Nephron progenitor cell (in vitro differentiated cells): ENCODE results near the gene ARHGAP42.

Source experiments
- DNase-seq: peaks from one replicate; pipeline ENCODE4 v3.0.0; 2021
- H3K27ac Mint-ChIP-seq: 2 replicates; pipeline ENCODE4 v1.8.0; 2021; ENCODE audit warnings: mild to moderate bottlenecking, moderate library complexity, mixed read lengths
- H3K27me3 Mint-ChIP-seq: 2 replicates; pipeline ENCODE4 v1.8.0; 2021; ENCODE audit warnings: mild to moderate bottlenecking, low read depth, mixed read lengths; ENCODE audit not compliant: poor library complexity
- H3K36me3 Mint-ChIP-seq: 2 replicates; pipeline ENCODE4 v1.8.0; 2021; ENCODE audit warnings: low read depth, mixed read lengths
- H3K4me1 Mint-ChIP-seq: 2 replicates; pipeline ENCODE4 v1.8.0; 2021; ENCODE audit warnings: mixed read lengths
- H3K4me3 Mint-ChIP-seq: 2 replicates; pipeline ENCODE4 v1.8.0; 2021; ENCODE audit warnings: mild to moderate bottlenecking, moderate library complexity, mixed read lengths
- H3K9me3 Mint-ChIP-seq: 2 replicates; pipeline ENCODE4 v1.8.0; 2021; ENCODE audit warnings: mild to moderate bottlenecking, moderate library complexity, mixed read lengths
- CTCF ChIP-seq: fragments of 200-600 bp; sonication (generic); IDR thresholded peaks from 2 replicates; pipeline ENCODE4 v1.5.0; 2021; ENCODE audit warnings: antibody characterized with exemption

Gene ARHGAP42

GRCh38 chr11:100667449-100667848 is 19.6 kb upstream of the ARHGAP42 start:
- no peaks in the 10 kb centered on the region for H3K27me3 Mint-ChIP-seq
- H3K27ac Mint-ChIP-seq: no peak overlapping the region
- no peaks in the 10 kb centered on the region for H3K9me3 Mint-ChIP-seq

GRCh38 chr11:100670140-100670539 is 16.9 kb upstream of the ARHGAP42 start:
- H3K36me3 Mint-ChIP-seq: no peaks in the 10 kb centered on the region
- TF ChIP-seq CTCF: no peak
- H3K27ac Mint-ChIP-seq: no peak overlapping the region
- H3K27me3 Mint-ChIP-seq: no peaks in the 10 kb centered on the region
- H3K4me1 Mint-ChIP-seq: no peaks in the 10 kb centered on the region
- no peaks in the 10 kb centered on the region for H3K9me3 Mint-ChIP-seq
- no peak for DNase-seq
- H3K4me3 Mint-ChIP-seq: no peak overlapping the region

More at GRCh38 chr11:100667449-100667848, 19.6 kb upstream of the ARHGAP42 start:
- no peak for TF ChIP-seq CTCF
- no peak for DNase-seq
- H3K4me1 Mint-ChIP-seq: no peaks in the 10 kb centered on the region
- H3K4me3 Mint-ChIP-seq: no peak overlapping the region
- no peaks in the 10 kb centered on the region for H3K36me3 Mint-ChIP-seq

GRCh38 chr11:100671471-100671870 is 15.6 kb upstream of the ARHGAP42 start:
- Mint-ChIP-seq H3K27me3 (no peaks in the 10 kb centered on the region), H3K36me3 (no peaks in the 10 kb centered on the region), H3K4me3 (no peak overlapping the region), H3K9me3 (no peaks in the 10 kb centered on the region), H3K4me1 (no peaks in the 10 kb centered on the region), H3K27ac (no peak overlapping the region)
- DNase-seq: no peak
- no peak for TF ChIP-seq CTCF

GRCh38 chr11:100672498-100673033 is 14.5 kb upstream of the ARHGAP42 start:
- no peaks in the 10 kb centered on the region for H3K36me3 Mint-ChIP-seq
- H3K27me3 Mint-ChIP-seq: no peaks in the 10 kb centered on the region
- H3K27ac Mint-ChIP-seq: no peak overlapping the region
- H3K4me1 Mint-ChIP-seq: no peaks in the 10 kb centered on the region
- H3K4me3 Mint-ChIP-seq: no peak overlapping the region
- DNase-seq: no peak
- no peaks in the 10 kb centered on the region for H3K9me3 Mint-ChIP-seq
- TF ChIP-seq CTCF: no peak

- Mint-ChIP-seq H3K27ac (no peak overlapping the region), H3K4me1 (no peaks in the 10 kb centered on the region), H3K27me3 (no peaks in the 10 kb centered on the region), H3K9me3 (no peaks in the 10 kb centered on the region), H3K36me3 (no peaks in the 10 kb centered on the region), H3K4me3 (no peak overlapping the region)
- DNase-seq: no peak
- no peak for TF ChIP-seq CTCF
Observed at GRCh38 chr11:100673063-100673462, 14.0 kb upstream of the ARHGAP42 start.

- Mint-ChIP-seq H3K27ac (no peak overlapping the region), H3K36me3 (no peaks in the 10 kb centered on the region), H3K27me3 (no peaks in the 10 kb centered on the region), H3K4me1 (no peaks in the 10 kb centered on the region), H3K4me3 (no peak overlapping the region), H3K9me3 (no peaks in the 10 kb centered on the region)
- no peak for DNase-seq
- TF ChIP-seq CTCF: no peak
Observed at GRCh38 chr11:100674212-100674611, 12.9 kb upstream of the ARHGAP42 start.
